ENCODE measurements around the gene SLFN12L.

- TF ChIP-seq, protein P1, sequence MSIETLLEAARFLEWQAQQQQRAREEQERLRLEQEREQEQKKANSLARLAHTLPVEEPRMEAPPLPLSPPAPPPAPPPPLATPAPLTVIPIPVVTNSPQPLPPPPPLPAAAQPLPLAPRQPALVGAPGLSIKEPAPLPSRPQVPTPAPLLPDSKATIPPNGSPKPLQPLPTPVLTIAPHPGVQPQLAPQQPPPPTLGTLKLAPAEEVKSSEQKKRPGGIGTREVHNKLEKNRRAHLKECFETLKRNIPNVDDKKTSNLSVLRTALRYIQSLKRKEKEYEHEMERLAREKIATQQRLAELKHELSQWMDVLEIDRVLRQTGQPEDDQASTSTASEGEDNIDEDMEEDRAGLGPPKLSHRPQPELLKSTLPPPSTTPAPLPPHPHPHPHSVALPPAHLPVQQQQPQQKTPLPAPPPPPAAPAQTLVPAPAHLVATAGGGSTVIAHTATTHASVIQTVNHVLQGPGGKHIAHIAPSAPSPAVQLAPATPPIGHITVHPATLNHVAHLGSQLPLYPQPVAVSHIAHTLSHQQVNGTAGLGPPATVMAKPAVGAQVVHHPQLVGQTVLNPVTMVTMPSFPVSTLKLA (conservative IDR thresholded peaks at IDR 0.05) = no peak
- no peak for TF ChIP-seq ATF7 (IDR thresholded peaks at IDR 0.05)
- TF ChIP-seq, protein P2, sequence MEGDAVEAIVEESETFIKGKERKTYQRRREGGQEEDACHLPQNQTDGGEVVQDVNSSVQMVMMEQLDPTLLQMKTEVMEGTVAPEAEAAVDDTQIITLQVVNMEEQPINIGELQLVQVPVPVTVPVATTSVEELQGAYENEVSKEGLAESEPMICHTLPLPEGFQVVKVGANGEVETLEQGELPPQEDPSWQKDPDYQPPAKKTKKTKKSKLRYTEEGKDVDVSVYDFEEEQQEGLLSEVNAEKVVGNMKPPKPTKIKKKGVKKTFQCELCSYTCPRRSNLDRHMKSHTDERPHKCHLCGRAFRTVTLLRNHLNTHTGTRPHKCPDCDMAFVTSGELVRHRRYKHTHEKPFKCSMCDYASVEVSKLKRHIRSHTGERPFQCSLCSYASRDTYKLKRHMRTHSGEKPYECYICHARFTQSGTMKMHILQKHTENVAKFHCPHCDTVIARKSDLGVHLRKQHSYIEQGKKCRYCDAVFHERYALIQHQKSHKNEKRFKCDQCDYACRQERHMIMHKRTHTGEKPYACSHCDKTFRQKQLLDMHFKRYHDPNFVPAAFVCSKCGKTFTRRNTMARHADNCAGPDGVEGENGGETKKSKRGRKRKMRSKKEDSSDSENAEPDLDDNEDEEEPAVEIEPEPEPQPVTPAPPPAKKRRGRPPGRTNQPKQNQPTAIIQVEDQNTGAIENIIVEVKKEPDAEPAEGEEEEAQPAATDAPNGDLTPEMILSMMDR (IDR thresholded peaks at IDR 0.05 in 2 of 3, conservative IDR thresholded peaks at IDR 0.05 in 1 of 3; ENCODE audit: insufficient read depth in 2 of 3, low read depth in 1 of 3, low read length in 3 of 3) = no peak
- TF ChIP-seq, protein P3, sequence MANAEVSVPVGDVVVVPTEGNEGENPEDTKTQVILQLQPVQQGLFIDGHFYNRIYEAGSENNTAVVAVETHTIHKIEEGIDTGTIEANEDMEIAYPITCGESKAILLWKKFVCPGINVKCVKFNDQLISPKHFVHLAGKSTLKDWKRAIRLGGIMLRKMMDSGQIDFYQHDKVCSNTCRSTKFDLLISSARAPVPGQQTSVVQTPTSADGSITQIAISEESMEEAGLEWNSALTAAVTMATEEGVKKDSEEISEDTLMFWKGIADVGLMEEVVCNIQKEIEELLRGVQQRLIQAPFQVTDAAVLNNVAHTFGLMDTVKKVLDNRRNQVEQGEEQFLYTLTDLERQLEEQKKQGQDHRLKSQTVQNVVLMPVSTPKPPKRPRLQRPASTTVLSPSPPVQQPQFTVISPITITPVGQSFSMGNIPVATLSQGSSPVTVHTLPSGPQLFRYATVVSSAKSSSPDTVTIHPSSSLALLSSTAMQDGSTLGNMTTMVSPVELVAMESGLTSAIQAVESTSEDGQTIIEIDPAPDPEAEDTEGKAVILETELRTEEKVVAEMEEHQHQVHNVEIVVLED (CRISPR knock-in tag; IDR thresholded peaks at IDR 0.05) = no peak
- TF ChIP-seq ZZZ3 (IDR thresholded peaks at IDR 0.05) = no peak
- no peak for TF ChIP-seq AFF4 (CRISPR knock-in tag; IDR thresholded peaks at IDR 0.05)
- no peak for TF ChIP-seq TARDBP (IDR thresholded peaks at IDR 0.05)
- TF ChIP-seq HMGXB4 (CRISPR knock-in tag; IDR thresholded peaks at IDR 0.05) = no peak
- no peak for TF ChIP-seq TBP (optimal IDR thresholded peaks at IDR 0.05; ENCODE audit: low read depth, low read length)
- no peak for TF ChIP-seq RHOXF2B (CRISPR knock-in tag; conservative IDR thresholded peaks at IDR 0.05)
- TF ChIP-seq POLR2AphosphoS5 (IDR thresholded peaks at IDR 0.05; ENCODE audit: control insufficient read depth, insufficient read depth, low read depth, low read length) = no peak
- TF ChIP-seq ZNF146 (CRISPR knock-in tag; IDR thresholded peaks at IDR 0.05; ENCODE audit: unreplicated experiment) = no peak
Observed at GRCh38 chr17:35546487-35546886, 9.0 kb upstream of the SLFN12L start.

Data from K562 (cell line).